Mucosa of stomach (tissue), 1 donor: ENCODE results near the gene ACLY.
"Not testable (repeated sequence)": the region's sequence is repeated elsewhere in the genome, so short reads cannot be mapped to it uniquely, and the experiment has no call there.

Experiments used
- H3K27me3 ChIP-seq: one replicate; pipeline ENCODE4 v1.7.0; 2013; ENCODE audit warnings: mild to moderate bottlenecking, low read length; ENCODE audit not compliant: control insufficient read depth, insufficient read depth
- H3K36me3 ChIP-seq: one replicate; pipeline ENCODE4 v1.7.0; 2013; ENCODE audit warnings: low read length; ENCODE audit not compliant: control insufficient read depth, insufficient read depth
- H3K4me1 ChIP-seq: one replicate; pipeline ENCODE4 v1.7.0; 2013; ENCODE audit warnings: mild to moderate bottlenecking, low read length; ENCODE audit not compliant: control insufficient read depth, insufficient read depth
- H3K4me3 ChIP-seq: one replicate; pipeline ENCODE4 v1.7.0; 2013; ENCODE audit warnings: low read length
- H3K9ac ChIP-seq: one replicate; pipeline ENCODE4 v1.7.0; 2013; ENCODE audit warnings: mild to moderate bottlenecking, low read length, moderate library complexity
- H3K9me3 ChIP-seq: one replicate; pipeline ENCODE4 v1.7.0; 2013; ENCODE audit warnings: mild to moderate bottlenecking, low read length, moderate library complexity; ENCODE audit not compliant: control insufficient read depth
- donor health status: Pancreatic carcinoma.

Gene ACLY

DNA sequence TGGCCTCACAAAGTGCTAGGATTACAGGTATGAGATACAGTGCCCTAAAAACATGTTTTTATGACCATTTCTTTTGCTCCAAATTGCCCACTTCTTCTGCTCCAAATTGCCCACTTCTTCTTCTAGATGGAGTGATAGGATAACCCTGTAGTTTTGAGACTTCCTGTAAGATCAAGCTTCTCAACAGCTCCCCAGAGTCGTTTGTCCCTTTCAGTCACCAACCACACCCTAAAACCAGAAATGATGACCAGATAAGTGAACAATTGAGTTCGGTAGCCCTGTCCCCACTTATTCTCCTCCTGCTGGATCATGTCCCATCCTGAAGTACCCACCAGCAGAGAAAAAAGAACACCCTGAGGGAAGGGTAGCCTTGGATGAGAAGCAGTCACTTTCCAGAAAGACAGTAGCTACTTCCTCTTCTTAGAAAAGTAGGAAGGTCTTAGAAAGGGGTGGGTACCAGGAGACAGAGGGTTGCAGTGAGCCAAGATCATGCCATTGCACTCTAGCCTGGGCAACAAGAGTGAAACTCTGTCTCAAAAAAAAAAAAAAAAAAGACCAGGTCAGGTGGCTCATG, 14.2 kb upstream of the ACLY start:
- Histone ChIP-seq H3K4me1 (no peaks in the 10 kb centered on the region), H3K27me3 (no peaks in the 10 kb centered on the region), H3K4me3 (no peak overlapping the region), H3K9me3 (no peaks in the 10 kb centered on the region), H3K36me3 (no peaks in the 10 kb centered on the region), H3K9ac (no peak overlapping the region)

DNA sequence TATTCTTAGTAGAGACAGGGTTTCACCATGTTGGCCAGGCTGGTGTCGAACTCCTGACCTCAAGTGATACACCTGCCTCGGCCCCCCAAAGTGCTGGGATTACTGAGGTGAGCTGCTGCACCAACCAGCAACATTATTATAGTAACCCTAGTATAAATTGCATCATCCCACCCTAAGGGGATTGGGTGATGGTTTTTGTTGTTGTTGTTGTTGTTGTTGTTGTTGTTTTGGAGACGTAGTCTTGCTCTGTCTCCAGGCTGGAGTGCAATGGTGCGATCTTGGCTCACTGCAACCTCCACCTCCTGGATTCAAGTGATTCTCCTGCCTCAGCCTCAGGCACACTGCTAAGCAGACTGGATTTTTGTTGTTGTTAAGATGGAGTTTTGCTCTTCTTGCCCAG, 13.0 kb upstream of the ACLY start:
- not testable (repeated sequence) for H3K9ac ChIP-seq, H3K4me1 ChIP-seq, H3K9me3 ChIP-seq, H3K36me3 ChIP-seq, H3K4me3 ChIP-seq, H3K27me3 ChIP-seq

DNA sequence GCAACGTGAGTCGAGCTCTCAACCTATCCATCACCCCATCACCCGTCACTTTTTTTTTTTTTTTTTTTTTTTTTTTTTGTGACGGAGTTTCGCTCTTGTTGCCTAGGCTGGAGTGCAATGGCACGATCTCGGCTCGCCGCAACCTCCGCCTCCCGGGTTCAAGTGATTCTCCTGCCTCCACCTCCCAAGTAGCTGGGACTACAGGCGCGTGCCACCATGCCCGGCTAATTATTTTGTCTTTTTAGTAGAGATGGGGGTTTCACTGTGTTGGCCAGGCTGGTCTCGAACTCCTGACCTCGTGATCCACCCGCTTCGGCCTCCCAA, 12.0 kb upstream of the ACLY start:
- not testable (repeated sequence) for H3K36me3 ChIP-seq, H3K4me1 ChIP-seq, H3K27me3 ChIP-seq, H3K9me3 ChIP-seq
- H3K4me3 ChIP-seq = peak overlapping the region; percentile 99
- H3K9ac ChIP-seq = peak overlapping the region; percentile 88

GRCh38 chr17:41930009-41930832, 11.5 kb upstream of the ACLY start, which contains the start of gene ODAD4:
ODAD4 (plus strand) TSS chr17:41930617; CDS start chr17:41930724, 107 bp downstream.
- no peaks in the 10 kb centered on the region for H3K9me3 ChIP-seq
- H3K27me3 ChIP-seq = no peaks in the 10 kb centered on the region

DNA sequence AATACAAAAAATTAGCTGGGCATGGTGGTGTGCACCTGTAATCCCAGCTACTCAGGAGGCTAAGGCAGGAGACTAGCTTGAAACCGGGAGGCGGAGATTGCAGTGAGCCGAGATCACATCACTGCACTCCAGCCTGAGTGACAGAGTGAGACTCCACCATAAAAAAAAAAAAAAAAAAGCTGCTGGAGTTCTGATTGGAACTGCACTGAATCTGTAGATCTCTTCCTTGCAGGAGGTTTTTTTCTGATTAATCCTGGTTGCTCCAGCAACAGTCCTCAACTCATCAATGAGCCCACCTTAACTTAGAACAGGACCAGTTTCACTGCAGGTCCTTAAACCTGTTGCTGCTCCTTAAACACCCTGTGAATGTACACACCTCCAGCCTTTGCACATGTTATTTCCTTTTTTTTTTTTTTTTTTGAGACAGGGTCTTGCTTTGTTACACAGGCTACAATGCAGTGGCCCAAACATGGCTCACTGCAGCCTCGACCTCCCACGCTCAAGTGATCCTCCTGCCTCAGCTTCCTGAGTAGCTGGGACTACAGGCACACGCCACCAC, 10.0 kb upstream of the ACLY start:
- Histone ChIP-seq H3K9ac (no peak overlapping the region), H3K36me3 (no peaks in the 10 kb centered on the region), H3K27me3 (no peaks in the 10 kb centered on the region), H3K9me3 (no peaks in the 10 kb centered on the region), H3K4me3 (no peak overlapping the region), H3K4me1 (no peaks in the 10 kb centered on the region)

More at GRCh38 chr17:41930009-41930832, 11.5 kb upstream of the ACLY start, which contains the start of gene ODAD4:
- H3K9ac ChIP-seq = peak within 1 kb of the TSS; percentile 88
- H3K4me3 ChIP-seq = peak within 1 kb of the TSS; percentile 99
- no peaks in the 10 kb centered on the region for H3K36me3 ChIP-seq
- no peaks in the 10 kb centered on the region for H3K4me1 ChIP-seq

GRCh38 chr17:41925991-41926590, 7.3 kb upstream of the ACLY start:
- no peaks in the 10 kb centered on the region for H3K4me1 ChIP-seq
- H3K9me3 ChIP-seq = no peaks in the 10 kb centered on the region
- no peak overlapping the region for H3K9ac ChIP-seq
- H3K27me3 ChIP-seq = no peaks in the 10 kb centered on the region
- no peaks in the 10 kb centered on the region for H3K36me3 ChIP-seq
- H3K4me3 ChIP-seq = no peak overlapping the region

DNA sequence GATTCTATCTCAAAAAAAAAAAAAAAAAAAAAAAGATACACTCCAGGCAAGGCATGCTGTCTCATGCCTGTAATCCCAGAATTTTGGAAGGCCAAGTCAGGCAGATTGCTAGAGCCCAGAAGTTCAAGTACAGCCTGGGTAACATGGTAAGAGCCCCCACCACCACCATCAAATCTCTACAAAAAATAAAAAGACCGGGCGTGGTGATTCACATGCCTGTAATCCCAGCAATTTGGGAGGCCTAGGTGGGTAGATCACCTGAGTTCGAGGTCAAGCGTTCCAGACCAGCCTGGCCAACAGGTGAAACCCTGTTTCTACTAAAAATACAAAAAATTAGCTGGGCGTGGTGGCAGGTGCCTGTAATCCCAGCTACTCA, 1.8 kb upstream of the ACLY start:
- H3K4me1 ChIP-seq = peaks cover 20% of the 10 kb centered on the region
- H3K36me3 ChIP-seq = no peaks in the 10 kb centered on the region
- no peaks in the 10 kb centered on the region for H3K27me3 ChIP-seq
- H3K9me3 ChIP-seq = no peaks in the 10 kb centered on the region
- no peak overlapping the region for H3K9ac ChIP-seq
- no peak overlapping the region for H3K4me3 ChIP-seq

DNA sequence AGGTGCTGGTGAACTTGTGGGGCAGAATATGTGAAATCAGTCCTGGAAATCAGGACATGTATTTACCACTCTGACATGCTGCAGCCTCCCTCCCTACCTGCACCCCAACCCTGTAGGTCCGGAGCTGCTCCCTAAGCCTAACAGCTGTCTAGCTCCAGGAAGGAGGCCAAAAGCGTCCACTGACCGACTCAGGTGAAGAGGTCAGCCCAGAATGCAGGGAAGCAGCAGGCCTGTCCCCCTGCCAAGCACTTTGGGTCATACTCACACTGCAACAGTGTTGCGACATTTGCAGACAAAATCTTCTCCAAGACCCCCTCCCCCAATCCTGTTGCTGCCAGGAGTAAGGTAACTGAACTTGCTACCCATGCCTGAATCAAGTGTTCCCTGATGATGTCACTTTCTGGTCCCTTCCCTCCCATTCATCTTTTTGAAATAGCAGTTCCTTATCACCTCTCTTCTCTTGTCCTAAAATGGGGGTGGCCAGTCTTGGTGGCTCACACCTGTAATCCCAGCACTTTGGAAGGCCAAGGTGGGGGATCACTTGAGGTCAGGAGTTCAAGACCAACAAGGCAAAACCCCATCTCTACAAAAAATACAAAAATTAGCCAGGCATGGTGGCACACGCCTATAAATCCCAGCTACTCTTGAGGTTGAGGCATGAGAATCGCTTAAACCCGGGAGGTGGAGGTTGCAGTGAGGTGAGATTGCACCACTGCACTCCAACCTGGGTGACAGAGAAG, 1.3 kb upstream of the ACLY start:
- H3K27me3 ChIP-seq = no peaks in the 10 kb centered on the region
- H3K4me3 ChIP-seq = no peak overlapping the region
- no peaks in the 10 kb centered on the region for H3K36me3 ChIP-seq
- peaks cover 26% of the 10 kb centered on the region for H3K4me1 ChIP-seq
- no peak overlapping the region for H3K9ac ChIP-seq
- no peaks in the 10 kb centered on the region for H3K9me3 ChIP-seq

DNA sequence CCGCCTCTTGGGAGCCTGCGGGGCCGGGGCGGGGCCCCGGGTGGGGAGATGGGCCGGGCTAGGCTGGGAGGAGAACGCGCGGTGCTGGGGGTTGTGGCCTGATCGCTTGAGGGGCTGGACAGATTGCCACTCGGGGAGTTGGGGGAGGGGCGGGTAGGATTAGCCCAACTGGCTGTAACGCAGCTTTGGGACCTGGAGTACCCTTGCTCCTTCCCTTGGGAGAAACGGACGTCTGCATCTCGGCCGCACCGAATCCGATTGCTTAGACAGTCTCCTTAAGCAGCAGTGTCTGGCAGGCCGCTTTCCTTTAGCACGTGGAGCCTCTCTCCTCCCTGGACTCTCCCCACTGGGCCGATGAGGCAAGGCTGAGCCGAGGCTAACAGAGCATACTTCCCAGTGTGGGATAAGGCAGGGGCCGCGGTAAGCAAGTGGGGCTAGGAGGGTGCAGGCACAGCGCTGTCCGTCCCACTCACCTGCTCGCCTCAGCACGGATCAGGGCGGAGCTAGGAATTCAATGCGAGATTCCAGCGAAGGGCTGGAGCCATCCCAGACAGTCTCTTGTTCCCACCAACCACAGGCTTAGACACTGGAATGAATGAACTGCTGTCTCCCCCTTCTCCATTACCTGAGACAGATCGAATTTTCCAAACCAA, 540 bp upstream of the ACLY start:
- no peaks in the 10 kb centered on the region for H3K27me3 ChIP-seq
- H3K9me3 ChIP-seq = no peaks in the 10 kb centered on the region
- H3K36me3 ChIP-seq = no peaks in the 10 kb centered on the region
- H3K4me1 ChIP-seq = peaks cover 32% of the 10 kb centered on the region
- H3K4me3 ChIP-seq = peak overlapping the region; percentile 3
- no peak overlapping the region for H3K9ac ChIP-seq

GRCh38 chr17:41917679-41918313, 955 bp downstream of the ACLY start:
- Histone ChIP-seq H3K36me3 (peaks cover 3% of the 10 kb centered on the region), H3K4me1 (peaks cover 41% of the 10 kb centered on the region), H3K4me3 (peak overlapping the region; percentile 91), H3K27me3 (no peaks in the 10 kb centered on the region), H3K9me3 (no peaks in the 10 kb centered on the region), H3K9ac (peak overlapping the region; percentile 92)

DNA sequence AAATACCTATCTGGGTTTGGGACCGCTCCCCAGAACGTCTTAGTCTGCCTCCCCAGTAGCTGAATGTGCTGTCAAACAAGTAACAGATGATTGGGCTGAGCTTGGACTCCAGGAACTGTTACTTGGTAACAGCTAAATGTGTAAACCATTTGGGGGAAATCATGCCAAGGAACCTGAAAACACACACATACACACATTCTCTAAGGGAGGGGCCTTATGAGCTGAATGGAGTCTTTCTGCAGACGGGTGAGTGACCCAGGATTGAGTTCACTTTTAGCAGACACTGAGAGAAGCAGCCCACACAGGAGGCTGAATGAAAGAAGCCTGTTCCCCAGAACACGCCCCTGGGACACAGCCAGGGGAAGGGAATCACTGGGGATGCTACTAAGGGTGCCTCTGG, 1.6 kb downstream of the ACLY start:
- peak overlapping the region; percentile 92 for H3K9ac ChIP-seq
- peaks cover 9% of the 10 kb centered on the region for H3K36me3 ChIP-seq
- H3K9me3 ChIP-seq = no peaks in the 10 kb centered on the region
- no peaks in the 10 kb centered on the region for H3K27me3 ChIP-seq
- no peak overlapping the region for H3K4me3 ChIP-seq
- peaks cover 41% of the 10 kb centered on the region for H3K4me1 ChIP-seq
